Activated T-cell treated with anti-CD3 and anti-CD28 coated beads, Interleukin-2, amount 50 U/mL, for 24 hours (primary cell): ENCODE results near the gene GYS1.
"Not testable (repeated sequence)": the region's sequence is repeated elsewhere in the genome, so short reads cannot be mapped to it uniquely, and the experiment has no call there.

ENCODE experiments used
- DNase-seq: peaks from one replicate; pipeline ENCODE4 v3.0.0-alpha.2; 2020
- H3K27ac Mint-ChIP-seq: 2 replicates; pipeline ENCODE4 v1.8.0; 2020; ENCODE audit warnings: mild to moderate bottlenecking, mixed read lengths
- H3K27me3 Mint-ChIP-seq: 2 replicates; pipeline ENCODE4 v1.8.0; 2020; ENCODE audit warnings: mixed read lengths
- H3K36me3 Mint-ChIP-seq: 2 replicates; pipeline ENCODE4 v1.8.0; 2020; ENCODE audit warnings: low read depth, mixed read lengths
- H3K4me1 Mint-ChIP-seq: 2 replicates; pipeline ENCODE4 v1.8.0; 2020; ENCODE audit warnings: low read depth, mixed read lengths
- H3K4me3 Mint-ChIP-seq: 2 replicates; pipeline ENCODE4 v1.8.0; 2020; ENCODE audit warnings: mild to moderate bottlenecking, moderate library complexity, mixed read lengths
- H3K9me3 Mint-ChIP-seq: 2 replicates; pipeline ENCODE4 v1.8.0; 2020; ENCODE audit warnings: mixed read lengths

Gene GYS1

GRCh38 chr19:48933382-48933932, 59.7 kb downstream of the GYS1 start, which contains the start of gene DHDH:
DHDH (plus strand) TSS chr19:48933699; CDS start chr19:48933722, 23 bp downstream.
- peak within 1 kb of the TSS; percentile 78 for H3K4me3 Mint-ChIP-seq
- H3K27ac Mint-ChIP-seq, result peak within 1 kb of the TSS; percentile 57
- H3K36me3 Mint-ChIP-seq, result no peaks in the 10 kb centered on the region
- DNase-seq, result peak; percentile 84
- H3K4me1 Mint-ChIP-seq, result peaks cover 13% of the 10 kb centered on the region
- peaks cover 3% of the 10 kb centered on the region for H3K27me3 Mint-ChIP-seq
- H3K9me3 Mint-ChIP-seq, result no peaks in the 10 kb centered on the region

- peaks cover 9% of the 10 kb centered on the region for H3K4me1 Mint-ChIP-seq
- H3K36me3 Mint-ChIP-seq, result peaks cover 2% of the 10 kb centered on the region
- no peak overlapping the region for H3K27ac Mint-ChIP-seq
- H3K27me3 Mint-ChIP-seq, result peaks cover 3% of the 10 kb centered on the region
- no peak for DNase-seq
- no peak overlapping the region for H3K4me3 Mint-ChIP-seq
- no peaks in the 10 kb centered on the region for H3K9me3 Mint-ChIP-seq
Measured at GRCh38 chr19:48928164-48929025, 64.7 kb downstream of the GYS1 start.

GRCh38 chr19:48927692-48928091, 65.4 kb downstream of the GYS1 start:
- not testable (repeated sequence) for H3K9me3 Mint-ChIP-seq, H3K27ac Mint-ChIP-seq, H3K27me3 Mint-ChIP-seq, H3K36me3 Mint-ChIP-seq, DNase-seq, H3K4me1 Mint-ChIP-seq, H3K4me3 Mint-ChIP-seq

- H3K36me3 Mint-ChIP-seq, result peaks cover 14% of the 10 kb centered on the region
- no peaks in the 10 kb centered on the region for H3K27me3 Mint-ChIP-seq
- peak; percentile 41 for DNase-seq
- peaks cover 6% of the 10 kb centered on the region for H3K4me1 Mint-ChIP-seq
- H3K4me3 Mint-ChIP-seq, result peak overlapping the region; percentile 36
- H3K9me3 Mint-ChIP-seq, result no peaks in the 10 kb centered on the region
- peak overlapping the region; percentile 63 for H3K27ac Mint-ChIP-seq
Measured at GRCh38 chr19:48926909-48927308, 66.2 kb downstream of the GYS1 start.

- not testable (repeated sequence) for DNase-seq, H3K27me3 Mint-ChIP-seq, H3K4me1 Mint-ChIP-seq, H3K27ac Mint-ChIP-seq, H3K9me3 Mint-ChIP-seq, H3K4me3 Mint-ChIP-seq
- peaks cover 22% of the 10 kb centered on the region for H3K36me3 Mint-ChIP-seq
Measured at GRCh38 chr19:48925890-48926289, 67.2 kb downstream of the GYS1 start.

GRCh38 chr19:48925240-48925843, 67.8 kb downstream of the GYS1 start:
- no peaks in the 10 kb centered on the region for H3K9me3 Mint-ChIP-seq
- peaks cover 25% of the 10 kb centered on the region for H3K36me3 Mint-ChIP-seq
- H3K27me3 Mint-ChIP-seq, result no peaks in the 10 kb centered on the region
- no peak overlapping the region for H3K27ac Mint-ChIP-seq
- H3K4me3 Mint-ChIP-seq, result no peak overlapping the region
- H3K4me1 Mint-ChIP-seq, result peaks cover 6% of the 10 kb centered on the region
- DNase-seq, result no peak

GRCh38 chr19:48922548-48923490, 70.3 kb downstream of the GYS1 start:
- H3K36me3 Mint-ChIP-seq, result peaks cover 40% of the 10 kb centered on the region
- no peak overlapping the region for H3K27ac Mint-ChIP-seq
- no peaks in the 10 kb centered on the region for H3K27me3 Mint-ChIP-seq
- DNase-seq, result no peak
- H3K9me3 Mint-ChIP-seq, result no peaks in the 10 kb centered on the region
- H3K4me3 Mint-ChIP-seq, result no peak overlapping the region
- peaks cover 6% of the 10 kb centered on the region for H3K4me1 Mint-ChIP-seq

- Mint-ChIP-seq H3K9me3 (no peaks in the 10 kb centered on the region), H3K27ac (no peak overlapping the region), H3K4me1 (peaks cover 4% of the 10 kb centered on the region), H3K4me3 (no peak overlapping the region), H3K27me3 (no peaks in the 10 kb centered on the region), H3K36me3 (peaks cover 44% of the 10 kb centered on the region)
- no peak for DNase-seq
Measured at GRCh38 chr19:48921721-48922500, 71.2 kb downstream of the GYS1 start.

- no peak overlapping the region for H3K27ac Mint-ChIP-seq
- H3K36me3 Mint-ChIP-seq, result peaks cover 50% of the 10 kb centered on the region
- no peaks in the 10 kb centered on the region for H3K9me3 Mint-ChIP-seq
- H3K4me1 Mint-ChIP-seq, result no peaks in the 10 kb centered on the region
- no peak overlapping the region for H3K4me3 Mint-ChIP-seq
- DNase-seq, result no peak
- no peaks in the 10 kb centered on the region for H3K27me3 Mint-ChIP-seq
Measured at GRCh38 chr19:48920949-48921348, 72.2 kb downstream of the GYS1 start.

- DNase-seq, H3K4me1 Mint-ChIP-seq, H3K4me3 Mint-ChIP-seq, H3K27me3 Mint-ChIP-seq, H3K9me3 Mint-ChIP-seq, H3K27ac Mint-ChIP-seq: not testable (repeated sequence)
- peaks cover 60% of the 10 kb centered on the region for H3K36me3 Mint-ChIP-seq
Measured at GRCh38 chr19:48919271-48919670, 73.8 kb downstream of the GYS1 start.

- Mint-ChIP-seq H3K9me3 (no peaks in the 10 kb centered on the region), H3K36me3 (peaks cover 64% of the 10 kb centered on the region), H3K27ac (no peak overlapping the region), H3K27me3 (no peaks in the 10 kb centered on the region), H3K4me1 (no peaks in the 10 kb centered on the region), H3K4me3 (no peak overlapping the region)
- DNase-seq, result no peak
Measured at GRCh38 chr19:48918801-48919247, 74.3 kb downstream of the GYS1 start.
